ENCODE measurements around the gene FAM227B.

DNA sequence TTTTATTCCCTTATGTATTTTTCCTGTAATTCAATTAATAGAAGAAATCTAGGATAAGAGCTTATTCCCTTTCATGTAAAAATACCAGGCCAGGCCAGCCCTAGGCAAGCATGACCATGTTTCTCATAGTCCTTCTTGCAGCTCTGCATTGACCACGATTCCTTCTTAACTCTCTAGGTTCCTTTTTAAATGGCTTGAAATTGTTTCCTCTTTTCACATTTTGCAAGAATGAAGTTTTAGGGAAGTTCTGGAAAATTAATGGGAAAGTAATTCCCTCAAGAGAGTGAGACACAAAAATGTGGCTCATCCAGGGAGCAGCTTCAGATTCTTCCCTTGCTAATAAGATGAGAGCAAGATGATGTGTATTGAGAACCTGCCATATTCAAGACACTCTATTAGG lies 314.1 kb downstream of the FAM227B start:
- TF ChIP-seq POLR2A (IDR thresholded peaks at IDR 0.05) (no peak), EP300 (IDR thresholded peaks at IDR 0.05; ENCODE audit: low read depth) (no peak)
- TF ChIP-seq, protein P1, sequence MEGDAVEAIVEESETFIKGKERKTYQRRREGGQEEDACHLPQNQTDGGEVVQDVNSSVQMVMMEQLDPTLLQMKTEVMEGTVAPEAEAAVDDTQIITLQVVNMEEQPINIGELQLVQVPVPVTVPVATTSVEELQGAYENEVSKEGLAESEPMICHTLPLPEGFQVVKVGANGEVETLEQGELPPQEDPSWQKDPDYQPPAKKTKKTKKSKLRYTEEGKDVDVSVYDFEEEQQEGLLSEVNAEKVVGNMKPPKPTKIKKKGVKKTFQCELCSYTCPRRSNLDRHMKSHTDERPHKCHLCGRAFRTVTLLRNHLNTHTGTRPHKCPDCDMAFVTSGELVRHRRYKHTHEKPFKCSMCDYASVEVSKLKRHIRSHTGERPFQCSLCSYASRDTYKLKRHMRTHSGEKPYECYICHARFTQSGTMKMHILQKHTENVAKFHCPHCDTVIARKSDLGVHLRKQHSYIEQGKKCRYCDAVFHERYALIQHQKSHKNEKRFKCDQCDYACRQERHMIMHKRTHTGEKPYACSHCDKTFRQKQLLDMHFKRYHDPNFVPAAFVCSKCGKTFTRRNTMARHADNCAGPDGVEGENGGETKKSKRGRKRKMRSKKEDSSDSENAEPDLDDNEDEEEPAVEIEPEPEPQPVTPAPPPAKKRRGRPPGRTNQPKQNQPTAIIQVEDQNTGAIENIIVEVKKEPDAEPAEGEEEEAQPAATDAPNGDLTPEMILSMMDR (IDR thresholded peaks at IDR 0.05): no peak
